ENCODE measurements around the gene TARS1. TPM values are rescaled to one million over a fixed set of nuclear protein-coding genes. Genes with fewer than 3 reads are reported as not detected.

The TARS1 gene
- total RNA-seq, result 279 and 323 TPM in 2 replicates

DNA sequence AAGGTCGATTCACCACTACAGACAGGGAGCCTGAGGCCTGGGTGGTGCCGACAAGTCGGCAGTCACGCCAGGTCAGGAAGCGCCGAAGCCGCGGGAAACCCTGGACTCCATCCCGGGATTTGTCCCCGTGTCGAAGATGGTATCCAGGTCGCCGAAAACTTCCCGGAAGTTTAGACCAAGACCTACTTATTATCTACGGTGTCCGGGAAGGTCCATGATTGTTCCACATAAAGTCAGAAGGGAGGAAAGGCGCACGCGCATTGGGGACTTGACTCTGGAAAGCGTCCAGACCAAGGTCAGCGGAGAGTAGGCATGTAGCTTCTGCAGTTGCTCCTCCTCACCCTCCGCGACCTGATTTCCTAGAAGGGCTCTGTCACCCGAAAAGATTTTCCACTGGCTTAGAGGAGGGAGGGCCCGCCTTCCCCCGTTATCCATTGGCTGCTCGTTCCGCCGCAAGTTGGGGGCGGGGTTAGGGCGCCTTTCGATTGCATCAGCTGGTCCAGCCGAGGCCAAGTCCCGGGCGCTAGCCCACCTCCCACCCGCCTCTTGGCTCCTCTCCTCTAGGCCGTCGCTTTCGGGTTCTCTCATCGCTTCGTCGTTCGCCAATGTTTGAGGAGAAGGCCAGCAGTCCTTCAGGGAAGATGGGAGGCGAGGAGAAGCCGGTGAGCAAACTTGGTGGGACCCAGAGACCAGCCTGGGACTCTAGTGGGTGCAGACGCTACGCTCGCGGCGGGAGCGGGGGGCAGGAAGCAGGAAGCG lies at the start of gene TARS1:
TARS1 (plus strand) TSS at position 484 of the 759 bp plus-strand sequence; CDS start at position 606, 122 bp downstream.

